ENCODE results near the gene CDH5.
A peak's percentile ranks its signal among the peaks of the same experiment; 100 is the strongest.

CDH5 gene

GRCh38 chr16:66391726-66392670, 25.5 kb downstream of the CDH5 start:
- DNase-seq (ENCODE audit: low read depth in 3 of 3): no peak

- no peak for DNase-seq (ENCODE audit: low read depth in 3 of 3)
These were observed 29.5 kb downstream of the CDH5 start for GRCh38 chr16:66395806-66396555.

- no peak for DNase-seq (ENCODE audit: low read depth in 3 of 3)
These were observed 31.4 kb downstream of the CDH5 start for GRCh38 chr16:66397736-66398433.

- no peak for DNase-seq (ENCODE audit: low read depth in 3 of 3)
These were observed 32.5 kb downstream of the CDH5 start for GRCh38 chr16:66399031-66399430.

GRCh38 chr16:66399930-66400329, 33.4 kb downstream of the CDH5 start:
- no peak for DNase-seq (ENCODE audit: low read depth in 3 of 3)

- no peak for DNase-seq (ENCODE audit: low read depth in 3 of 3)
These were observed 34.3 kb downstream of the CDH5 start for GRCh38 chr16:66400503-66401380.

- DNase-seq (ENCODE audit: low read depth in 3 of 3): no peak
These were observed 35.1 kb downstream of the CDH5 start for GRCh38 chr16:66401610-66402009.

- no peak for DNase-seq (ENCODE audit: low read depth in 3 of 3)
These were observed 35.7 kb downstream of the CDH5 start for GRCh38 chr16:66402166-66402565.

- no peak for DNase-seq (ENCODE audit: low read depth in 3 of 3)
These were observed 36.2 kb downstream of the CDH5 start for GRCh38 chr16:66402591-66403230.

- no peak for DNase-seq (ENCODE audit: low read depth in 3 of 3)
These were observed 37.1 kb downstream of the CDH5 start for GRCh38 chr16:66403531-66404145.

- no peak for DNase-seq (ENCODE audit: low read depth in 3 of 3)
These were observed 38.7 kb downstream of the CDH5 start for GRCh38 chr16:66405057-66405783.

- DNase-seq (ENCODE audit: low read depth in 3 of 3): peak; percentile 67 to 86 (median 81)
These were observed 40.2 kb downstream of the CDH5 start for GRCh38 chr16:66406534-66407221.

GRCh38 chr16:66408163-66409048, 41.9 kb downstream of the CDH5 start:
- peak in 1 of 3 donors; percentile 18 for DNase-seq (ENCODE audit: low read depth in 3 of 3)

- DNase-seq (ENCODE audit: low read depth in 3 of 3): no peak
These were observed 42.7 kb downstream of the CDH5 start for GRCh38 chr16:66409156-66409555.

- no peak for DNase-seq (ENCODE audit: low read depth in 3 of 3)
These were observed 45.7 kb downstream of the CDH5 start for GRCh38 chr16:66412182-66412581.

GRCh38 chr16:66414891-66415290, 48.4 kb downstream of the CDH5 start:
- DNase-seq (ENCODE audit: low read depth in 3 of 3): no peak

GRCh38 chr16:66416136-66416535, 49.6 kb downstream of the CDH5 start:
- no peak for DNase-seq (ENCODE audit: low read depth in 3 of 3)
